Gastroesophageal sphincter (tissue), 3 donors: ENCODE data around the gene BCL2.

Experiments
- CTCF ChIP-seq, 4 experiments: fragments of 200-600 bp in 2 of 4; fragments of 450-650 bp in 2 of 4; sonication (generic) in 1 of 4; IDR thresholded peaks; one replicate each; pipeline ENCODE4 v1.5.1; 2017 to 2019; ENCODE audit warnings: antibody characterized with exemption in 4 of 4, mild to moderate bottlenecking in 2 of 4, moderate library complexity in 2 of 4
- POLR2A ChIP-seq, 2 donors: fragments of 450-650 bp; IDR thresholded peaks; one replicate each; pipeline ENCODE4 v1.6.1; 2017; ENCODE audit warnings: antibody characterized with exemption in 2 of 2, mild to moderate bottlenecking in 2 of 2, moderate library complexity in 1 of 2
- POLR2AphosphoS5 ChIP-seq: sonication (generic); formaldehyde crosslinking; IDR thresholded peaks from one replicate; pipeline ENCODE4 v1.6.1; 2017; ENCODE audit warnings: antibody characterized with exemption

- TF ChIP-seq CTCF (IDR thresholded peaks at IDR 0.05) (no peak), POLR2AphosphoS5 (no peak), POLR2A (IDR thresholded peaks at IDR 0.05) (no peak)
Measured at GRCh38 chr18:63241317-63241712, 78.3 kb downstream of the BCL2 start.
